HG03060 (cell line): ENCODE results near the gene SORBS1.

ENCODE experiments used
- ATAC-seq: cut with Tn5 transposase; IDR thresholded peaks from one replicate; pipeline ENCODE4 v1.9.1; 2021; ENCODE audit warnings: low read depth, moderate number of reproducible peaks; ENCODE audit not compliant: unreplicated experiment

The SORBS1 gene

DNA sequence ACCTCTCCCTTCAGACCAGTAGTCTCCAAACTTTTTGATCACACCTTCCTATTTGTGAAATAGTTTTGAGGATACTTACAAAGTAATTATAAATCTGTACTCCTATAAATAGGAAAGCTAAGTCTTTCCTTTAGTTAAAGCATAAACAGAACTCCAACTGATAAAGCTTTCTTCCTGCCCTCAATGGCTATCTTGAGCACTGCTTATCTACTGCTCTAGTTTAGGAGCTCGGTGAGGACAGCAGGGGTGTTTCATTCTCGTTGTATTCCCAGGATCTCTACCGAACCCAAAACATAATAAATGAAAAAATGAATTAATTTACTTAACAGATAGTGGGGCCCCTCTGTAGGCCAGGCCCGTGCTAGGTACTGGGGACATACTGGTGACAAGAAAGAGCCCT lies 17.7 kb downstream of the SORBS1 start:
- ATAC-seq: no peak

- no peak for ATAC-seq
Measured at GRCh38 chr10:95542761-95543160, 18.4 kb downstream of the SORBS1 start.

DNA sequence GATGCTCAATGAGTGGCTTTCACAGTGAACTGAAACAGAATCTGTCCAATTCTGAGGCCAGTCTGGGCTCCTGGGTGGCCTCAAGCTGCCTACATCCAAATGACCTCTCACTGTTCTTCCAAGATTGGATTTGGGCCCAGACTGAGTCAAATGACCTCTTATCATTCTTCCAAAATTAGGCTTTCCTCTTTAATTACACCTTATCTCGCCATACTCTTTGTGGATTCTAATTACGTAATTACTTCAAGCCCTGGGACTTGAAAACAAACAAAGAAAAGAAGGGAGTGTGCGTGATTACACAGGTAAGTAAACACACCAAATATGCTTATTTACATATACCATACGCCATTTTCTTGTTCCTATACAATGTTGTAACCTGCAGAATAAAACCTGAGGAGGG lies 18.8 kb downstream of the SORBS1 start:
- ATAC-seq: no peak

DNA sequence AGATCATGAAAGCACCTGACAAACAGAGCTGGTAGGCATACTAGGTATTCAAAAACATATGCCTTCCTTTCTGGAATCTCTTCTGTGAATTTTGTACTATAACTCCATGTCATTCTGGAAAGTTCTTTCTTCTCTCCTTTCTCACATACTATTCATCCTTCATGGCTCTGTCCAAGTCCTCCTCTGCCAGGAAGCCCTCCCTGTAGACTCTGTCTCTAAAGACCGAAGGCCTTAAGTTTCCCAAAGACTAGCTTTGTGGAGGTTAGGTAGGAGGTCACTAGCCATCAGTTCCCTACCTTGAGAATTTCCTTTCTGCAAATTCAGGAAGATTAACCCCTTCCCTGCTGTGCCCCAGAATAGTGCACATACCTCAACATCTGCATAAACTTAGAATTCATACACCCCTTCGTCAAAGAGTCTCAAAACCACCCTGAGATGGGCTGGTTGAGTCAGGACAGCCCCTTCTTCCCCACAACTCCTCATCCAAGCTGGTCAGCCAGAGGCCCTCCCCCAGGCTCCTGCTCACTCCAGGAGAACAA lies 20.6 kb downstream of the SORBS1 start:
- no peak for ATAC-seq

- no peak for ATAC-seq
Measured at GRCh38 chr10:95539560-95540284, 21.4 kb downstream of the SORBS1 start.

DNA sequence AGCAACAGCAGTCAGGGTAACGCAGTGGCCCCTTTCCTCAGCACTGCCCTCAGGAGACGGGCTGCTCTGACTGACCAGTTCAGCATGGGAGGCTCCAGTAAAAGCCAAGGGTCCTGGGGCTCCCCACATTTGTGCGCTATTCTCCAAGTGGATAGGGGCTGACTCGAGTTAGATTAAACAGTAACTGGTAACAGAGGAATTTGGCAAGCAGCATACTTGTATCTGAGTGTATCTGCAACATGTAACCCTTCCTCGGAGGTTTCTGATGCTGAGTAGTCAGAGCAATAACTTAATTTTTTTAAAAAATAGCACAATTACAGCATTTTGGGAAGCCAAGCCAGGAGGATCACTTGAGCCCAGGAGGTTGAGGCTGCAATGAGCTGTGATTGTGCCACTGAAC lies 22.8 kb downstream of the SORBS1 start:
- ATAC-seq: no peak

GRCh38 chr10:95537542-95537927 lies 23.6 kb downstream of the SORBS1 start:
- ATAC-seq: no peak

DNA sequence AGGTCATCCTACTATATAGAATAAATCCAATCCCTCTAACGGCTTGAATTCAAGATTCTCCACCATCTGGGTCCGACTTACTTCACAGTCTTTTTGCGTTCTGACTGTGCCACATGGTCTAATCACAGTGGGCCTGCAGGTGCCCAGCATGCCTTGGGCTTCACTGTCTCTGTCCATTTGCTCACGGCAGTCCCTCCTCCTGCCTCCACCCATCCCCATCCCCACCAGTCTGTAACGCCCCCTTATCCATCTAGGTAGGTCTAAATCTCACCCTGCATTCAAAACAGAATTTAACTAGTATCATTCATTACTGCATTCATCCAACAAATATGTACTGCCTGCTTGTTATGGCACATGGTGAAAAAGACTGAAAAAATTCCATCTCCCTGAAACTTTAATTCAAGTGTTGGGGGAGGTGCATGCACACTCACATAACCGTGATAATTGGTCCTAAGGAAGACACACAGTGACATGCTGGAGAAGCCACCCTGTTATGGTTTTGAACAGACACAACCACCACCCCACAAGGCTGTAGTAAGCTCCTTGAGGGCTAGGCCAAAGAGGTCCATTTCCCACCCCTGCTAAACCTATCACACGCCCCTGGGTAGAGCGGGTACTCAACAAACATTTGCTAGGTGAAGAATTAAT lies 24.2 kb downstream of the SORBS1 start:
- no peak for ATAC-seq

GRCh38 chr10:95536017-95536416 lies 25.2 kb downstream of the SORBS1 start:
- no peak for ATAC-seq

- no peak for ATAC-seq
Measured at GRCh38 chr10:95535526-95535925, 25.6 kb downstream of the SORBS1 start.

DNA sequence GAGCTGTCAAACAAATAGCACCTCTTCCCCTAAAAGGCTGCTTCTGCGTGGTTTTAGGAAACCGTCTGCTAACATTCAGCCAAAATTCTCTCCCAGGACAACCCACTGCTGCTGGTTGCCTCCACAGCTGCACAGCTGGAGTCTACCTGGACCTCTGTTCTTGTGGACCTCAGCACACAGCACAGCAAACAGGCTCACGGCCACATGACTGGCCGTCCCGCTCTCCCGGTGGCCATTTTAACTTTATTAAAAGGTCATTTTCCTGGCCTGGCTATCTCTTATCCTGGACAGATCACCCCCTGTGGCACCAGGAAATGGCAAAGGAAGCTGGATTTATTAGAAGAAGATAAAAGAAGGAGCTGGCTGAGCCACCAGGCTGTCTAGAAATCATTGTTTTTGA lies 27.6 kb downstream of the SORBS1 start:
- ATAC-seq: no peak

GRCh38 chr10:95532536-95532935 lies 28.6 kb downstream of the SORBS1 start:
- no peak for ATAC-seq

DNA sequence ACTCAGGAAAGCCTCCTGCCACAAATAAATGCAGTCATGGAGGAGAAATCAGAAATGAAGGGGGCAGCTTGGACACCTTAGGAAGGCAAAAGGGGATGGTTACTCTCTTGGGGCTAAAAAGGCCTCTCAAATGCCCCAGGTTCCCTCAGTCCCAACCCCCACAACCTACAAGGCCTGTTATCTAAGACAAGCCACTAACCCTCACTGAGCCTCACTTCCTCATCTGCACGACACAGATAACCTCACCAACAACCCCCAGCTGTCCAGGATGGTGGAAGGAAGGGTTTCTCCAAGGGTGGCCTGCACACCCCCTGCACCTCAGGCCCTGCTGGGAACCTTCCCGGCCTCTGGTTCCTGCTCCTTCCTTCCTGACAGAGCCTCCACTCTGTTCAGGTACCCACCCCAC lies 29.2 kb downstream of the SORBS1 start:
- no peak for ATAC-seq

DNA sequence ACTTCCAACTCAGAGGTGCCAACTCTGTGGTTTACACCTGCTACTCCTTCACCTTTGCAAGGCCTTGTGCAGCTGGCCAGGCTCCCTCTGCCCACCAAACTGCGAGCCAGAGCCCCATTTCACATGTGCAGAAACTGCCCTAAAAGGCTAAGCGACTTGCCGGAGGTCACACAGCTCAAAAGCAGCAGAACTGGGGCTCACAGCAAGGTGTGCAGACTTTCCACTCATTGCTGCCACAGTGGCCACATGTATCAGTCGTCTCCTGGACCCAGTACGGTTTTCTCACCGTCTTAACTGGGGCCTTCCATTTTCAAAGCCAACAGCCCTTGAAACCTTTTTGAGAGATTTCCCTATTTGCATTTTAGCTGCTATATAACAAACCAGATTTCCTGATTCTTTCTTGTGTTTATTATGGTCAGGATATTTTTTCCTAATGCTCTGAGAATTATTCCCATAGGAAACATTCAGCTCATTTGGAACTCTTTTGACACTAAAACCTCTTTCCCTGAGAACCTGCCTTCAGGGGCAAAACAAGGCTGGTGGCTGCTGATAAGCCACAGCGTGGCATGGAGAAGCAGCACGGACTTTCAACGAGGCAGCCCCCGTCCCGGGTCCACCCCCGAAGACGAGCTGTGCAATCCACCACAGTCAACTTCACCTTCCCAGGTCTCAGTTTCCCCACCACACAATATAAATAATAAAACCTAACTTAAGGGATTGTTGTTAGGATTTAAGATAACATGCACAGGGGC lies 29.9 kb downstream of the SORBS1 start:
- ATAC-seq: no peak

DNA sequence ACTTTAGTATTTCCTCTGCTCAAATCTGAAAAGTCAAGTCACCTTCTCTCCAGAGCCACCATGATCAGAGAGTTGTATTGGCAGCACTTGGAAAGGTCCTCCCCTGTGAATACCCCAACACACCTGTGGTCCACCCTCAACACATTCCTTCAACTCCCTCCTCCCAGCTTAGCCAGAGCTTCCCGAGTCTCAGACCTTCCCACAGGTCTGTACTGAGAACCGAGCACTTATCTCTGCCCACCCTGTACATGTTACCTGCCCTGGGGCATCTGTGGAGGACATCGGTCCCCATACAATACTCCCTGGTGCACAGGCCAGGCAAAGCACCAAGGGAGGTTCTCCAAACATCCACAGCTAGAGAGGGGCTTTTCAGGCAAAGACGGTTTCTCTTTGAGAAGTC lies 30.6 kb downstream of the SORBS1 start:
- no peak for ATAC-seq

DNA sequence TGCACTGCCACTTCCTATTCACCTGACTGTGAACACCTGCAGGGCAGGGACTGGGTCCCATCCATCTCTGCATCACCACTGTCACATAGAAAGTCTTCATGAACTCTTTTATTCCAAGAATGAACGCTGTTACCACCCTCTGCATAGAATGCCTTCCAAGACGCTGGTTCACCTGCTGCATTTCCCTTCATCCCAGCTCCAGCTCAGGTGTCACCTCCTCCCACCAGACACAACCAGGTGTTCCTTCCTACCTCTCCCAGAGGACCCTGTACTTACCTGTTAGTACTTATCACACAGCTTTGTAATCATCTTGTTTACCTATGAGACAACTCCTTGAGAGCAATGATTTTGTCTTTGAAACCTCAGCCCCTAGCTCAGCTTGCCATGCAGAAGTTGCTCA lies 31.1 kb downstream of the SORBS1 start:
- ATAC-seq: no peak

DNA sequence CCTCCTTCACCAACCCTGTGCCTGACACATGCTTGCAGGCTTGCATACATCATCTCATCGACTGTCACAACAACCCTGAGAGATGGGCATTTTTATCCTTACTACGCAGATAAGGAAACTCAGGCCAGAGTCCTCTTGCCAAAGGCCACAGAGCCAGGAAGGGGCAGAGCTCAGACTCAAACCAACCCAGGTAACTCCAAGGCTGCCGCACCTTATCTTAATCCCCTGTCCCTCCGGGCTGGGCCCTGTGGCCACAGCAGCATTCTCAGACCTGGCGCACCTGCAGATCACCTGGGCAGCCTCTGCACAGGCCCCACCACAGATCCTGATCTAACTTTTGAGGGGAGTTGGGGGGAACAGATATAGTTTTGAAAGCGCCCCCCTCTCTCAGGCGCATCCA lies 35.1 kb downstream of the SORBS1 start:
- ATAC-seq: no peak

DNA sequence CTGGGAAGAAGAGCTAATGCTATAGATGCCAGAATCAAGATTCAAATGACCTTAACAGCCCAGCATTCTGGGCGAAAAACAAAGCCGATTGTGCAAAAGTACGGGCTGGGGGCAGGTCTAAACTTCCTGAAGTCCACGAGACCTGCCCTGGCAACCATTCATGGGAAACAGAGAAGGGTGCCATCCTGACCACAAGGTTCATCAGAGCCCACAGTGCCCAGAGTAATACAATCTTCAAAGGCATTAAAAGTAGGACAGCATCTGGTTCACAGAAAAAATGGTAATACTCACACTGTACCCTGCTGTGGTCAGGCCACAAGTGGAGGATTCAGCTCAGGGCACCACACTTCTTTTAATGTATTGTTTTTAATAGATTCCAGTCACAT lies 36.1 kb downstream of the SORBS1 start:
- no peak for ATAC-seq

DNA sequence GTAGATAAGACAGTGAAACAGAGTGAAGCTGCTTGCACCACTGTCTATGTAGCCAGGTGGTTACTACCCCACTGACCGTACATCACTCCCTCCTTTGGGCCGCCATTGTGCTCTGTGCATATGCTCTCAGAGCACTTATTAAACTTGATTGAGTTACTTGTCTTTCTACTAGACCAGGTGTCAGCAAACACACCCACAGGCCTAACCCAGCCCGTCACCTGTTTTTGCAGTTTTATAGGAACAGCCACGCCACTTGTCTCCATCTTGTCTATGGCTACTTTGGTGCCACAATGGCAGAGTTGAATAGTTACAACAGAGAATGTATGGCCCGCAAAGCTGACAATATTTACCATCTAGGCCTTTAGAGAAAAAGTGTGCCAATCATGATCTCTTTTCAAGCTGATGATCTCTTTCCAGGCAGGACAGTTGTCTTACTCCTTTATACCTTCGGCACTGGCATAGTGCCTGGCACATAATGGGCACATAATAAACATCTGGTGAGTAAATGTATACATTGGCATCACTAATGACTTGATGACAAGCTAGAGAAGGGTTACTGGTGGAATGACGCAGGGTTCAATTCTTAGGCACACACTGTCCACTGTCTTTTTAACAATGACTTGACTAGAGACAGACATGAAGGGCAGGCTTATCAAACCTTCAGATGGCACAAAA lies 36.7 kb downstream of the SORBS1 start:
- no peak for ATAC-seq

DNA sequence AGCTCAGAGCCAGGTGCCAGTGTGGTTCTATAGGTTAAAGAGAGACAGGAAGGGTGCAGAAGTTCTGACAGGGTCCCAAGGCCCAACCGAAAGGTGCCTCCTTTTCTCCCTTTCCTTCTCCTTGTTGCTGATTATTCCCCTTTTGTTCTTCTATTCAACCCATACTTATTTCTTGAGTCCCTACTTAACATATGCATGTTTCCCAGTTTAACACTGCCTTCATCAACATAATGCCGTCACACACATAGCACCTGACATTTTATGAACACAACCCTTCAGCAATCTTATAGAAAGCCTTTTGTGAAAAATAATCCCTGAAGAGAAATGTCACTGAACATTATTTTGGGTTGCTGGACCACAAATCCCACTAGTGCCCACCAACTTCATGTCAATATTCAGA lies 39.1 kb downstream of the SORBS1 start:
- ATAC-seq: no peak

GRCh38 chr10:95520617-95521016 lies 40.6 kb downstream of the SORBS1 start:
- ATAC-seq: no peak
